GM20431 (cell line): Measurements from ENCODE around the gene ACAT2.
"Not testable (repeated sequence)": the region's sequence is repeated elsewhere in the genome, so short reads cannot be mapped to it uniquely, and the experiment has no call there.

Experiments used
- in situ Hi-C: fragments of 300-500 bp; cut with MseI, MboI; formaldehyde crosslinking; loops from one replicate; pipeline ENCODE4 v1.15.0; 2020; ENCODE audit warnings: low sequenced_read_pairs; ENCODE audit not compliant: unreplicated experiment

ACAT2 gene

GRCh38 chr6:159806021-159806458, 44.2 kb downstream of the ACAT2 start:
- in situ Hi-C loops = no loop called here

GRCh38 chr6:159807150-159807858, 45.5 kb downstream of the ACAT2 start:
- in situ Hi-C loops = no loop called here

DNA sequence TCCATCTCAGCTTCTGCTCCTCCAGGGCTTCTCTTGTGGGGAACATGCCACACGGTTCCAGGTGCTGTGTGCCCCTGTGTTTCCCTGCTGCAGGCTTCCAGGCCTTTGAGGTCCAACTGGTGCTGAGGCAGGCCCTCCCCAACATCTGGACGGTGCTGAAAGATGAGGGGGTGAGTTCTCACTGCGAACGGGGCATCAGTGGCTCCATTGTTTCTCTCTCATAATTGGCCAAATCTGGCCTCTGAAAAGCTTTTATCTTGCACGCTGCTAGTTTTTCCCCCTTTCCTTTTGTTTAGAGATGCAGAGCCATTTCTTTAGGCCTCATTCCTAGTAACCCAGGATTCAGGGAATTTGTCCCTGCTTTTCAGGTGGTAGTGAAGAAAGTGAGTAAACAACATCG, 46.8 kb downstream of the ACAT2 start:
- in situ Hi-C loops = no loop called here

DNA sequence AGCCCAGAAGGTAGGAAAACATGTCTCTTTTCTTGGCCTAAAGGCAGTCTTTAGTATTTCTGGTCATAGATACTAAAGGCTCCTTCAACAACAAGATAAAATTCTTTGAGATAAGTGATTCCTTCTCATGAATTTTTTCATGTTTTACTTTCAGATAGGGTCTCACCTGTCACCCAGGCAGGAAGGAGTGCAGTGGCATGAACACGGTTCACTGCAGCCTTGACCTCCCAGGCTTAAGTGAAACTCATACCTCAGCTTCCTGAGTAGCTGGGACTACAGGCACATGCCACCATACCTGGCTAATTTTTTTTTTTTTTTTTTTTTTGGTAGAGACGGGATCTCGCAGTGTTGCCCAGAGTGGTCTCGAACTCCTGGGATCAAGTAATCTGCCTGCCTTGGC, 47.3 kb downstream of the ACAT2 start:
- in situ Hi-C loops = no loop called here

GRCh38 chr6:159813781-159814180, 51.9 kb downstream of the ACAT2 start:
- in situ Hi-C loops = no loop called here

DNA sequence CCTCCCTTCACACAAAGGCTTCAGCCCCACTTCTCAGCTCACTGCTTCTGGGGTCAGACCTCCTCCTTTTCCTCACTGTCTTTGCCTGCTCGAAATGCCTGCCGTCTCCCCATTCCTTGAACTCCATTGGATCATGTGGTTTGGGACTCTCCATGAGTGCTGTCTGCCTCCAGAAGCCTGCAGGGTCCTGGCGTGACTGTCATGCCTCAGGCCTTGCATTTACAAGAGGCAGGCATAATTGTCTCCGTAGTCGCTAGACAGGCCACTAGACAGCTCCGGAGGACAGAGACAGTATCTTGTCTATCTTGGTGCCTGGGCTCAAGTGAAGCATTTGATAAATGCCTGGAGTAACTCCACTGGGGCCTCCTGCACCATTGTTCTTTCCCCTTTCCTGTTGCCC, 53.6 kb downstream of the ACAT2 start:
- in situ Hi-C loops = no loop called here

- in situ Hi-C loops = not testable (repeated sequence)
Observed at GRCh38 chr6:159816775-159817174, 54.9 kb downstream of the ACAT2 start.

GRCh38 chr6:159817951-159818739, 56.3 kb downstream of the ACAT2 start:
- in situ Hi-C loops = no loop called here

DNA sequence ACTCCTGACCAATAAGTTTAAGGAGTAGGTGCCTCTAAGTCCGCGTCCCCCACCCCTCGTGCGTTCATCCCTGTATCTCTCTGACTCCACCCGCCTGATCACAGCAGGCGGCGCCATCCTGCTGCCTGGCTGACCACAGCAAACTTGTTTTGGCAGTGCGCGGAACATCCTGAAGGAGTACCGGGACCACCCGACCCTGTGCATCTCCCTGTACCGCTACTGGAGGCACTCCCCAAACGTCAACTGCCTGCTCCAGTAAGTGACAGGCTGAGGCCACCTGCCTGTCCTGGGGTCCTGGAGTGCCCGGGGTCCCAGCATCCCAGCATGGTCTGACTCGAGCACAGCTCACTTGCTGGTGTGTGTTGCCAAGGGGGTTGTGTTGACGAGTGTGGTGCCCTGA, 57.3 kb downstream of the ACAT2 start:
- in situ Hi-C loops = no loop called here

DNA sequence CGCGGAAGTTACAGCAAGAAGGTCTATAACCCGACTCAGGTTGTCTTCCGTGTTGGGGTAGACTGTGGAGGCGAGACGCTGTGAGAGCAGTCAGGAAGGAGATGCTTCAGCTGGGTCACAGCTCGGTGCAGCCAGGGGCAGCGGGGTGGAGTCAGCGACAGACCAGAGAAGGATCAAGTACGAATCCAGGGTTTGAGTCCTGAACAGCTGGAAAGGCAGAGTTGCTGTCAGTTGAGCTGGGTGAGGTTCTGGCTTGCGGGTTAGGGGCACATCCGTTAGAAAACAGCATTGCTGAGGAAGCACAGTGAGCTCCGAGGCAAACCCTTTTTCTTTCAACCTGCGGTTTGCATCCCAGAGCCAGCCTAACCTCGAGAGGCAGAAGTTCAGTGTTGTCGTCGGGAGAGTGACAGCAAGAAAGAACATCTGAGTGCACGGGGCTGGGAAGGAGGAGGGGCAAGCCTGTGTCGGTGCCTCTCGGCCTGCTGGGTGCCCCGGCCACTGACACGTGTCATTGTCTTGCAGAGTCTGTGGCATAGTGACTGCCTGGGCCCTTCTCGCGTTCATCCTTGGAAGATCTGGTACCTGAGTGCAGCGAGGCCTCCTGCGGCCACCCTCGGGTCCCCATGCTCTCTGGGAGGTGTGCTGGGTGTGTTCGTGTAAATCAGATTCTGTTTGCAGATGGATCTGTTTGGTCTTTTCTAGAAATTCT, 58.2 kb downstream of the ACAT2 start:
- in situ Hi-C loops = no loop called here

DNA sequence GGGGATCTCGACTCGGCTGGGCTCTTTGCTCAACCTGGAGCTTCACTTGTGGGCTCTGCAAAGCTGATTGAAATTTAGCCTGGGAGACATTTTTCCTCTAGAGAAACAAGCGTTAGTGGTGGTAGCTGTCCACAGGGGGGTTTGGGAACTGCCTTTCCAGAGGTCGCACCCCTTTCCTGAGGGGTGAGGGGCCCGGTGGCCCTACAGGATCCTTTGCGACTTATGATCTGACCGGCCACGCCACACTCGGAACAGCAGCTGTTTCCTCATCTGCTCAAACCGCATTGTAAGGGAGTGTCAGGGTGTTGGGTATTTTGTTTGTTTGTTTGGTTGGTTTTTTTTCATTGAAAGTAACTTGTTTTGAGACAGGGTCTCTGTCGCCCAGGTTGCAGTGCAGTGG, 59.3 kb downstream of the ACAT2 start:
- in situ Hi-C loops = no loop called here

- in situ Hi-C loops = no loop called here
Observed at GRCh38 chr6:159821726-159822125, 59.9 kb downstream of the ACAT2 start.

DNA sequence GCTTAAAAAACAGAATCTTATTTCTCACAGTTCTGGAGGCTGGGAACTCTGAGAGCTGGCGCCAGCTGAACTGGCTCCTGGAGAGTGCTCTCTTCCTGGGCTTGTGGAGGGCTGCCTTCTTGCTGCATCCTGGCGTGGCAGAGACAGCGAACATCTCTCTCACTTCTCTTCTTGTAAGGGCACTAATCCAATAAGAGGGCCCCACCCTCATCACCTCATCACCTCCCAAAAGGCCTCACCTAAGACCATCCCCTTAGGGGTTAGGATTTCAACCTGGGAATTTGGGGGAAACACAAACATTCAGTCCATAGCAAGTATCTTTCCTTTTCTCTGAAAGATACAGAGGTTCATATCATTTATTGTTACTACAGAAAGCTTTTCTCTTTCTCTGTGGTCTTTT, 62.1 kb downstream of the ACAT2 start:
- in situ Hi-C loops = no loop called here

GRCh38 chr6:159824690-159825089, 62.8 kb downstream of the ACAT2 start:
- in situ Hi-C loops = loop anchor here (25.0 kb wide), 1 partner anchor 638 kb away; no protein-coding TSS in a partner anchor

GRCh38 chr6:159826004-159826403, 64.2 kb downstream of the ACAT2 start:
- in situ Hi-C loops = loop anchor here (25.0 kb wide), 1 partner anchor 636 kb away; no protein-coding TSS in a partner anchor

- in situ Hi-C loops = loop anchor here (25.0 kb wide), 1 partner anchor 635 kb away; no protein-coding TSS in a partner anchor
Observed at GRCh38 chr6:159826968-159827647, 65.3 kb downstream of the ACAT2 start.

DNA sequence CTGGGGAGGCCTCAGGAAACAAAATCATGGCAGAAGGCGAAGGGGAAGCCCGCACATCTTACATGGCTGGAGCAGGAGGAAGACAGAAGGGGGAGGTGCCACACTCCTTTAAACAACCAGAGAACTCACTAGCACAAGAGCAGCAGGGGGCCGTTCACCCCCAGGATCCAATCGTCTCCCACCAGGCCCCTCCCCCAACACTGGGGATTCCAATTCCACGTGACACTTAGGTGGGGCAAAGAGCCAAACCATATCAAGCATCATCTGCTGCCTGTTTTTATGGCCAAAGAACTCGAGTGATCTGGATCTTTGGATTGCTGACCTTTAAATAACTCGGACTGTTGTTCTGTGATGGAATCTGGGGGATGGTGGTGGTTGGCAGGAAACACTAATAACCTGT, 66.2 kb downstream of the ACAT2 start:
- in situ Hi-C loops = loop anchor here (25.0 kb wide), 1 partner anchor 634 kb away; no protein-coding TSS in a partner anchor
